NCI-H69 (cell line): ENCODE data around the gene CDKAL1.

ENCODE experiments used
- DNase-seq: peaks from one replicate; lab custom pipeline; 2025; lab: John Stamatoyannopoulos, UW

The CDKAL1 gene

DNA sequence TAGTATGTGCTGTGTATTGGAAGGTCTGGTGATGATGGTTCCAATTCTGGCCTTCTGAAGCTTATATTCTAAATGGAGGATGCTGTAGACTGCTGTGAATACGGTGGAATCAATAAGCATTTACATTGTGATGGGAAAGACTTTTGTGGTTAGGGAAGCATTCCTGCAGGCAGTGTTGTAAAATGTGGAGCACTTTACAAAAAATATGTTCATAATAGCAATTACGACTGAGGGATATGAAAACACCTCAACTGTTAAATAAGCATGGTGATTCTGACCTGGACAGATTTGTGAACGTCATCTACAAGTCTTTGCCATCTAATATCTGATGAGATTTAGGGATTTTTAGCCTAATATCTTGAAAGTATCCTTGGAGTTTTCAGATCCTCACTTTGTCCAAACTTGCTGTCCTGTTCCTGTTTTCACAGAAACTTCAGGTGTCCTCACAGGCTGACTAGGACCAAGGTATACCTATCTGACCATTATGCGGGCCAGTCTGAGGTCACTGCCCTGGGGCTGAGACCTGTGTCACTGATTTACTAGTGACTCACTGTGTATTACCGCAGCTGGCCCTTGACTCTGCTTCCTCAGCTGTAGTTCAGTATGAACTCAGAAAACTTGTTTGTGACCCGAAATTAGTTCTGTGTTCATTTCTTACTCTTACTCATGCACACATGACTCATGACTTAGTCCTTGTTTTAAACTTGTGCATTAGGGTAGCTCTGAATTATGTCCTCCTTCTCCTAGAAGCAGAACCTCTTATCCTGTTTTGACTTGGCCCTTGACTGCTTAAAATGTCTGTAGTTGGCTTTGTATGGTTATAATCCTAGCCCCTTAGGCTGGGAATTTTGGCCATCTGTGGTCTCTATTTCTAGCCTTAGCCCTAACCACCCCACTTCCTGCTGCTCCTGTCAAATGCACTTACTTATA is 343.0 kb downstream of the CDKAL1 start:
- peak; percentile 53 for DNase-seq

DNA sequence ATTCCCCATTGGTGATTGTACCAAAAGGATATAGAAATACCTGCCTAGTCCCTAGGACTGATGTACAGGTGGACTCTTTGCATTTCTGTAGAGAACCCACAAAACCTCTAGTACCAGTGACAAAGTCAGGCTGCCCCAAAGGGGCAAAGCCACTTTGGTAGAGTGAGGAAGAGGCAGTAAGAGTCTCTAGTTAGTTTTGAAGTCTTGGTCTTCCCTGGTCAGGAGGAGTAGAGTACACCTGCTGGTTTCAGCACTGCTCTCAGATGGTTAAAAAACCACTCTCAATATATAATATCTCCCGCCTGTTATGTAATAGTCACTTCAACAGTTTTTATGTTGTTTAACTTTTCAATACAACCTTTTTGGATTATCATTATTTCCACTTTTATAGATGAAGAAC is 344.9 kb downstream of the CDKAL1 start:
- DNase-seq, result no peak

- peak; percentile 54 for DNase-seq
Observed at GRCh38 chr6:20879526-20879925, 345.3 kb downstream of the CDKAL1 start.

DNA sequence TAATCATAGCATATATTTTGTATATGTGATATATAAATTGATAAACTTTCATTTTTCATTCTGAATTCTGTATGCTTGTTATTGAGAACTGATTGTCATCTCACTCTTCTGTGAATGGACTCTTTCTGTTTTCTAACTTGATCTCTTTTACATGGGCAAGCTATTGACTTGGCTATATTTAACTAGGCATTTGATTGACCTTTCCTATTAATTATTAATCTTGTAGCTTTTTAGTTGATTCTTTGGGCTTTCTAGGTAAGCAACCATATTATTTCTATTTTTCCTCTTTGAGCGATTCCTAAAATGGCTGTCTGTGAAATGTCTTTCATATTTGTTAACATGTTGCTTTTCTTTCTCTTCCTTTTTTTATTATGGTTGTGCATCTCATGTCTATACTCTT is 347.1 kb downstream of the CDKAL1 start:
- no peak for DNase-seq

DNA sequence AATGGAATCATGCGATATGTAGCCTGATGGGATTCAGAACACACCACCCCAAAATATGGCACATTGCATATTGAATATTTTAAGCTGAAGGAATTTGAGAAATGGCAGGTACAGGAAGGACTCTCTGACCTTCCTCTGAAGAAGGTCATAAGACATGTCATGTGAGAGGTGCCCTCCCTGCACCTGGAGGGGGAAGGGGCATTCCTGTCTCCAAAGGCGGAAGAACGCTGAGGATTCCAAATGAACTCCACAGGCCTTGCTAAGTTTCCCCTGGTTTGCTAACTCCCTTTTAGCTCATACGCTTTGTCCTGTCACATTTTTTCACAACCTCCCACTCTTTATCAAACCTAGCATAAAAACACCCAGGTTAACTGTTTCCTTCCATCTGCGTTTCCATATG is 347.8 kb downstream of the CDKAL1 start:
- DNase-seq, result peak; percentile 76

GRCh38 chr6:20885076-20885475 is 350.8 kb downstream of the CDKAL1 start:
- no peak for DNase-seq

GRCh38 chr6:20891161-20891560 is 356.9 kb downstream of the CDKAL1 start:
- DNase-seq, result peak; percentile 95

DNA sequence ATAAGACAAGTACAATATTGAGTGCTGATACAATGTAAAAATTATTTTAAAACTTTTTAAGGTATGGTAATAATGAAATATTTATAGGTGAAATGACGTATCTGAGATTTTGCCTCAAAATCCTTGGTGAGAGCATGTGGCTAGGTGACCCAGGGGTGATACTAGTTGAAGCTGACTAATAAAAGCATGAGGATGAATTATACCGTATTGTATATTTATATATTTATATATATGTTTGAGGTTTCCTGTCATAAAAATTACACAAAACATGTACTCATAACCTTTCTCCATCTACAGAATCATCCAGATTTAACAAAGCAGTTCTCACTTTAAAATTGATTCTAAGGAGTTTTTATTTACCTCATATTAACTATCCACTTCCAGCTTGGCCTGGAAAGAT is 358.1 kb downstream of the CDKAL1 start:
- DNase-seq, result peak; percentile 69

DNA sequence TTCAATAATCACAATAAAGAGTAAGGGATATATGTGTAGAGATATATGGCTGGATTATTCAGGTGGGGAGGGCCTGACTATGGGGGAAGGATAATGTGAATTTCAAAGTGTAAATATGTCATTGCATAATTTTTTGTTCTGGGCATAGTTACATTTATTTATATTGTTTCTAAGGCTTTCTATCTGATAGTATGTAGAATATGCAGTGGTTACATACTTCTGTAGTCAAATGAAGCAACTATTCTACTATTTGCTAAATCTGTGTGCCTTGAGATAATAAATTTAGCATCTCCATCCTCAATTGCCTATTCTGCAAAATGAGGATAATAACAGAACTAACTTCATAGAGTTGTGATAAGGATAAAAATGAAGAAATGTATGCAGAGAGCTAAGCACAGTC is 359.2 kb downstream of the CDKAL1 start:
- peak; percentile 62 for DNase-seq

DNA sequence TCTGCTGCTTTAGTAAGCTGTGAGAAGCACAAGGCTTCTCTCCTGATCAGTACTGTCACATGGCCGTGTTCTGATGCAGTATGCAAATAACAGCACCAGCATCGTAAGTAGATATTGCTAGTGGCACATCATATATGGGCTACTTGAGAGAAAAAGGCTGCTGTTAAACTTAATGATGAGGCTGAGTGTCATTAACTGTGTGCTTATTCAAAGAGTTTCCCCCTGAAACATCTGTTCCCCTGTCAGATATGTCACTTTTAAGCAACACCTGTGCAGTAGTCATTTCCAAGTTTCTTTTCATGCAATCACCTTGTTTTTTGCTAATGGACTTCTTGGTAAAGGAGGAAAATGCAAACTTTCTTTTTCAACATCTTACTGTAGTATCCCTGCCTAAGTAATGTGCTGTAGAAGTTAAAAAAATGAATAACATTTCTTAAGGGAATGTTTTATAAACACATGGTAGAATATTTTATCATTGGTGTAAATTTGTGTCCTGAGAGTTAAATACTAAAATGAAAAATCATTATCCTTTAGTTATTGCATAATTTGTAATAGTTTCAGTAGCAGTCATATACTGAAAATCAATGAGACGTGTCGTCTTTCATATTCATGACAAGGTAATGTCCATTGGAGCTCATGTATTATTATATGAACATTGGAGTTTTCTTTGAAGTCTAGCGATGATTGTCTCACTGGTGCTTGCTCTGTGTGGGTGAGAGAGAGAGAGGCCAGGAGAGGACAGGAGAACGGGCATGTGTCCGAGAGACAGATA is 366.3 kb downstream of the CDKAL1 start:
- peak; percentile 93 for DNase-seq

DNA sequence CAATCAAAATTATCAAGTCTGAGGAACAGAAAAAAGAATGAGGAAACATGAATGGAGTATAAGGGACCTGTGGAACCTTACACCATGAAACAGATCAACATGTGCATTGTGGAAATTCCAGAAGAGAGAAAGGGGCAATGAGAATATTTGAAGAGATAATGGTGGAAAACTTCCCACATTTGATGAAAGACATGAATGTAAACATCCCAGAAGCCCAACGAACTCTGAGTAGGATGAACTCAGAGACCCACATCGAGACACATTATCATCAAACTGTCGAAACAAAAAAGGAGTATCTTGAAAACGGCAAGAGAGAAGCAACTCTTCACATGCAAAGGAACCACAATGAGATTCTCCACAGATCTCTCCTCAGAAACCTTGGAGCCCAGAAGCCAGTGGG is 371.1 kb downstream of the CDKAL1 start:
- DNase-seq, result no peak

- DNase-seq, result no peak
Observed at GRCh38 chr6:20906945-20907344, 372.7 kb downstream of the CDKAL1 start.

- peak; percentile 30 for DNase-seq
Observed at GRCh38 chr6:20907486-20908071, 373.3 kb downstream of the CDKAL1 start.

GRCh38 chr6:20909621-20910020 is 375.4 kb downstream of the CDKAL1 start:
- peak; percentile 59 for DNase-seq

DNA sequence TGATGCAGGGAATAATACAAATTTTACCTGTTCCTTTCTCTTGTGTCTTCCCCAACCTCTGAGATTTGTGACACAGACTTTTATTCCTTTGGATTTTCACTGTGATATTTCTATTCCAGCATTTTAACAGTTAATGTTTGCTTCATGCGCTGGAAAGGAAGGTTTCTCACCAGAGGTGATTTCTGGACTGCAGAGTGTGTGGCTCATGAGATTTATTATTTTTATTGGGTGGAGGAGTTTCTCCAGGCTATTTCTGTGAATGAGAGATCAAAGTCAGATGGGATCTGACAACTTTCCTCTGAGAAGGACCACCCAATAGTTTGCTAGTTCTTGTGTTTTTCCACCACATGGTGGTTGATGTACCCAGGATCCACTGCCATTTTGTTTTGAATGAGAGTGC is 377.5 kb downstream of the CDKAL1 start:
- no peak for DNase-seq

- no peak for DNase-seq
Observed at GRCh38 chr6:20915156-20915555, 380.9 kb downstream of the CDKAL1 start.

DNA sequence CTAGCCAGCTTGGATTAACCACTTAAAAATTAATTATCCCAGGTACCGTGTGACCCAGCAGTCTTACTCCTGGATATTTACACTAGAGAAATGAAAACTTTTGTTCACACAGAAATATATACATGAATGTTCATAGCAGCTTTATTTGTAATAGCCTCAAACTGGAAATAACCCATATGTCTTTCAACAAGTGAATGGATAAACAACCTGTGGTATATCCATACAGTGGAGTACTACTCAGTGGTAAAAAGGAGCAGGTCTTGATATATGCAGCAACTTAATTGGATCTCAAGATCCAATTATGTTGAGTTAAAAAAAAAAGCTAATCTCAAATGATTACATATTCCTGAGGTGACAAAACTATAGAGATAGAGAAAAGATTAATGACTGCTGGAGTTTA is 381.4 kb downstream of the CDKAL1 start:
- DNase-seq, result no peak

DNA sequence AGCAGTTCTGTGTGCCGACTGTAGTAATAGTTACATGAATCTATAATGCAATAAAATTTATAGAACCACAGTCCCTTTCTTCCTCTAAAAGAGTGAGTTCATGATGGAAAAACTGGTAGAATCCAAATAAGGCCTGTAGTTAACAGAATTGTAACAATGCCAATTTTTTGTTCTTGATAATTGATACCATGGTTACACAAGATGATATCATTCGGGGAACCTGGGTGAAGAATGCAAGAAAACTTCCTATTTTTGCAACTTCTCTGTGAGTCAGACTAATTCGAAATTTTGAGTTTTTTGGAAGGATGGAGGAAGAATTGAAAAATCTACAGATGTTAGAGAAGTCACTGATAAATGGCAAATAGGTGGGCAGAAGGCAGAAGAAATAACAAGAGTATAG is 381.8 kb downstream of the CDKAL1 start:
- no peak for DNase-seq

GRCh38 chr6:20918868-20919267 is 384.6 kb downstream of the CDKAL1 start:
- DNase-seq, result no peak

DNA sequence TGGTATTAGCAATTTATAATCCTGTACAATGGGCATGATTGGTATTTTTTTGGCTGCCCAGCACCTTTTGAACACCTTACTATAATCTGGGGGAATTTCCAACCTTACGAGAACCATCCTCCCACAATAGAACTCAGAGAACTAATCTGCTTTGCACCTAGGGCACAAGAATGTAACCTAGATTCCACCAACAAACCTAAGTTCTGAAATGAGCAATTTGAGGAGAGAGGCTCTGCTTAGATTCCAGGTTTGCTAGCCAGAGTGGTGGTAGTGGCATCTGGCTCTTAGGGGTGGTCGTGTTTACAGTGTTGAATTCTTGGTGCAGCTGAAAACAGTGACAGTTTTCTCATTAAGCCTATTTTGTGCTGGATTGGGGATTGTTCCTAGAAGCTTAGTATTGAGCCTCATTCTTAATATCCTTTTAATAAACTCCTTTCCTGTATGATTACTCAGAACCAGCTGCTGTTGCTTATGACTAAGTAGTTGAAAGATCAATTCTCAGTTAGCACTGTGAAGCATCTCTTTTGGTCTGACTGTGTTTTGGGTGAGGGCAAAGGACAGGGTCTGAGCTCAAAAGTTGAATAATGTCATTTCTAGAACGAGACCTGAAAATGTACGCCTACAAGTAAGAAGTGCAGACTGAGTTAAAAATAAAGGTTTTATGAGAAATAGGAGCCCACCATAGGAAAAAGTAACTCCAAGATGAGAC is 385.6 kb downstream of the CDKAL1 start:
- DNase-seq, result no peak

DNA sequence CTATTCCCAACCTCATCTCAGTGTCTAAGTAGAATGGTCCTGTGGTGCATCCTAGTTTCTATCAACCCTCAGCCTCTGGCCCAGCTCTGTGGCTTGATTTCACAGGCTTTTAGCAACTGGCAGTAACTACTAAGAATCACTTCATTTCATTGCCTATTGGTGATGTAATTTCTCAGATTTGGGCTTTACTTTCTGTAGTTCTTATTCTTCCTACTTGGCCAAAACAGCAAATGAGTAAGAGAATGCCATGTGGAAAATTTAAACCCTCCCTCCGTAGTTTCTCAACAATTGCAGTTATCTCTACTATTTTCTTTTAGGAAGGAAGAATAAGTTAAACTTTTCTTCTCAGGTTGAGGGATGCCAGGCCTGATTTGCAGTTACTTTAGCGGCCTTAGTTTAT is 387.3 kb downstream of the CDKAL1 start:
- no peak for DNase-seq

DNA sequence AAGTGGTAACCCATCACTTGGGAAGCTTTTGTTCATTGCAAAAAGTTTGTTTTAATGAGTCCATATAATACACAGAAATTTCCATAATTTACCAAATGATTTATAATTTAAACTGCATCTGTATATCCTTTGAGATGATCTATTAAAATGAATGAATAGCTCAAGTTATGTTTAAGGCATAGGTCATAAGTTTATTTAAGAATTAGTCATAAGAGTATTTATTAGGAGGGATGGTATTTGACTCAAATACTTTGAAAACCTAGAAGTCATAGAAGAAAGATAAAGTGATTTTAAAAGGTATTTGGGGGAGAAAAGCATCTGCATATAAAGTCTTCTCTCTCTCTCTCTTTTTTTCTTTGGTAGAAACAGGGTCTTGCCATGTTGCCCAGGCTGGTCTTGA is 388.5 kb downstream of the CDKAL1 start:
- DNase-seq, result no peak
